OCI-LY3 (cell line): Measurements from ENCODE around the gene SMIM28.

ENCODE experiments used
- H2AFZ ChIP-seq: fragments of 200-600, 300-600 bp; shearing (Covaris generic); 2 replicates; pipeline ENCODE4 v1.6.0; 2014; ENCODE audit warnings: antibody characterized with exemption, low read depth, low read length
- H3K27ac ChIP-seq: fragments of 200-600, 300-600 bp; sonication (generic); 2 replicates; pipeline ENCODE4 v1.5.1; 2014; ENCODE audit warnings: mild to moderate bottlenecking, low read length, moderate library complexity, mixed read lengths
- H3K27me3 ChIP-seq: fragments of 200-600, 300-600 bp; sonication (generic); 2 replicates; pipeline ENCODE4 v1.6.1; 2014; ENCODE audit warnings: low read depth, low read length, mixed read lengths
- H3K36me3 ChIP-seq: fragments of 200-600, 300-600 bp; sonication (generic); replicated peaks from 2 replicates; pipeline ENCODE3; 2014; ENCODE audit warnings: low read depth, low read length, mixed read lengths
- H3K4me1 ChIP-seq: fragments of 300-600, 200-600 bp; sonication (generic); 2 replicates; pipeline ENCODE4 v1.6.1; 2014; ENCODE audit warnings: low read length, mixed read lengths
- H3K4me2 ChIP-seq: fragments of 200-600, 300-600 bp; sonication (generic); 2 replicates; pipeline ENCODE4 v1.6.1; 2014; ENCODE audit warnings: low read length, mixed read lengths
- H3K4me3 ChIP-seq: fragments of 300-600, 200-600 bp; sonication (generic); 2 replicates; pipeline ENCODE4 v1.5.1; 2014; ENCODE audit warnings: antibody characterized with exemption, mild to moderate bottlenecking, low read length, moderate library complexity
- H3K79me2 ChIP-seq: fragments of 300-600, 200-600 bp; shearing (Covaris generic); 2 replicates; pipeline ENCODE4 v1.6.1; 2014; ENCODE audit warnings: mild to moderate bottlenecking, low read length, mixed read lengths
- H3K9ac ChIP-seq: fragments of 300-600, 200-600 bp; shearing (Covaris generic); 2 replicates; pipeline ENCODE4 v1.6.0; 2014; ENCODE audit warnings: mild to moderate bottlenecking, low read length, moderate library complexity
- H3K9me3 ChIP-seq: fragments of 200-600, 300-600 bp; shearing (Covaris generic); 2 replicates; pipeline ENCODE4 v1.6.1; 2014; ENCODE audit warnings: low read length, mixed read lengths; ENCODE audit not compliant: insufficient read depth
- H4K20me1 ChIP-seq: fragments of 200-600, 300-600 bp; sonication (generic); 2 replicates; pipeline ENCODE4 v1.6.1; 2016; ENCODE audit warnings: low read length, mixed read lengths; ENCODE audit not compliant: insufficient read depth
- CTCF ChIP-seq: fragments of 200-600, 300-600 bp; sonication (generic); IDR thresholded peaks from 2 replicates; pipeline ENCODE4 v1.5.1; 2014; ENCODE audit warnings: antibody characterized with exemption, low read length, low read depth
- EZH2phosphoT487 ChIP-seq: fragments of 200-600 bp; shearing (Covaris generic); IDR thresholded peaks from 2 replicates; pipeline ENCODE4 v1.6.1; 2018; ENCODE audit warnings: antibody characterized with exemption, mixed run types, low read depth

The SMIM28 gene

GRCh38 chr6:138345565-138346285 is 32.0 kb upstream of the SMIM28 start:
- no peaks in the 10 kb centered on the region; the same call in 1 of the 2 replicates for H3K27me3 ChIP-seq
- no peak overlapping the region for H3K4me3 ChIP-seq
- no peak overlapping the region for H3K4me2 ChIP-seq
- H3K9ac ChIP-seq, result no peak overlapping the region
- TF ChIP-seq CTCF, result no peak
- no peak for TF ChIP-seq EZH2phosphoT487
- H3K27ac ChIP-seq, result no peak overlapping the region
- H3K4me1 ChIP-seq, result no peaks in the 10 kb centered on the region
- no peaks in the 10 kb centered on the region for H3K36me3 ChIP-seq
- no peak overlapping the region for H2AFZ ChIP-seq
- no peaks in the 10 kb centered on the region for H3K9me3 ChIP-seq
- no peaks in the 10 kb centered on the region for H4K20me1 ChIP-seq
- H3K79me2 ChIP-seq, result no peaks in the 10 kb centered on the region

GRCh38 chr6:138346302-138347195 is 31.2 kb upstream of the SMIM28 start:
- Histone ChIP-seq H3K4me3 (no peak overlapping the region), H3K36me3 (no peaks in the 10 kb centered on the region), H4K20me1 (no peaks in the 10 kb centered on the region), H3K27ac (no peak overlapping the region), H3K4me2 (no peak overlapping the region), H2AFZ (no peak overlapping the region), H3K79me2 (no peaks in the 10 kb centered on the region), H3K9ac (no peak overlapping the region), H3K9me3 (no peaks in the 10 kb centered on the region), H3K4me1 (no peaks in the 10 kb centered on the region), H3K27me3 (no peaks in the 10 kb centered on the region)
- TF ChIP-seq CTCF (no peak), EZH2phosphoT487 (no peak)

GRCh38 chr6:138347864-138348263 is 29.8 kb upstream of the SMIM28 start:
- Histone ChIP-seq H3K27me3 (no peaks in the 10 kb centered on the region), H3K9me3 (no peaks in the 10 kb centered on the region), H3K27ac (no peak overlapping the region), H3K4me1 (no peaks in the 10 kb centered on the region), H2AFZ (no peak overlapping the region), H3K79me2 (no peaks in the 10 kb centered on the region), H3K4me2 (no peak overlapping the region), H3K9ac (no peak overlapping the region), H3K4me3 (no peak overlapping the region), H4K20me1 (no peaks in the 10 kb centered on the region), H3K36me3 (no peaks in the 10 kb centered on the region)
- TF ChIP-seq CTCF (no peak), EZH2phosphoT487 (no peak)

GRCh38 chr6:138349891-138350290 is 27.8 kb upstream of the SMIM28 start:
- H3K27me3 ChIP-seq, result no peaks in the 10 kb centered on the region
- no peak overlapping the region for H3K4me2 ChIP-seq
- no peak overlapping the region for H3K9ac ChIP-seq
- no peaks in the 10 kb centered on the region for H3K36me3 ChIP-seq
- no peaks in the 10 kb centered on the region for H3K79me2 ChIP-seq
- H2AFZ ChIP-seq, result no peak overlapping the region
- TF ChIP-seq CTCF, result no peak
- no peak for TF ChIP-seq EZH2phosphoT487
- no peaks in the 10 kb centered on the region for H4K20me1 ChIP-seq
- no peak overlapping the region for H3K27ac ChIP-seq
- no peaks in the 10 kb centered on the region for H3K9me3 ChIP-seq
- no peak overlapping the region for H3K4me3 ChIP-seq
- no peaks in the 10 kb centered on the region for H3K4me1 ChIP-seq
